ENCODE measurements around the gene RASA2. TPM values are rescaled to one million over a fixed set of nuclear protein-coding genes. Genes with fewer than 3 reads are reported as not detected.
"Not testable (repeated sequence)": the region's sequence is repeated elsewhere in the genome, so short reads cannot be mapped to it uniquely, and the experiment has no call there.

Gene RASA2
- total and polyA plus RNA-seq, 9 of the 15 experiments (the other 6 are each of a cell fraction or from before 2014, with no cell fraction given), result 2.0 to 12.8 (median 9.5) TPM

DNA sequence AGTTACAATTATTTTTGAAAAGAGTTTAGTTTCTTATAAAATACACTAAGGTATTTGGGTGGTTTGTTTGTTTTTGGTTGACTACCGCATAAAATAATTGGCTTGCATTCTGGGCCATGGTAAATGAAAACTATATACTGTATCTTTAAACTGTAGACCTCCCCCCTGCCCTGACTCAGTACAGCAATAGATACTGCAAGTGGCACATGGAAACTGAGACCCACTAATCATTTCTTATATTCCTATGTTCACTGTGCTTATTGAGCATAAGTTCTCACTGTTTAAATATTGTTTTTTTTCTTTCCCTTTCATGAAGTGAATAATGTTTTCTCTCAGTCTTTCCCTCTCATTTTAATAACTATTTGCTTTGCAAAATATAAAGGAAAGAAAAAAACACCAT lies 45.8 kb downstream of the RASA2 start:
- H3K36me3 ChIP-seq (ENCODE audit: control insufficient read depth, insufficient read depth, low read length), result peaks cover 25% of the 10 kb centered on the region
- ChIA-PET POLR2A (no interaction called here), CTCF (ENCODE audit: low intra/inter-chr PET ratio) (no interaction called here)
- TF ChIP-seq DPF2 (IDR thresholded peaks at IDR 0.05), result no peak
- no peak for TF ChIP-seq IFI16 (CRISPR knock-in tag; IDR thresholded peaks at IDR 0.05)
- TF ChIP-seq OTX1 (CRISPR knock-in tag; IDR thresholded peaks at IDR 0.05), result no peak
- no peak for TF ChIP-seq NCOA2 (IDR thresholded peaks at IDR 0.05; ENCODE audit: partially characterized antibody in 2 of 2)
- no peak for TF ChIP-seq KLF10 (CRISPR knock-in tag; IDR thresholded peaks at IDR 0.05)
- no peak for TF ChIP-seq MAFF (IDR thresholded peaks at IDR 0.05; ENCODE audit: low read length)
- TF ChIP-seq ZC3H4 (CRISPR knock-in tag; IDR thresholded peaks at IDR 0.05; ENCODE audit: borderline replicate concordance), result no peak
- no peaks in the 10 kb centered on the region for H3K27me3 ChIP-seq (ENCODE audit: control insufficient read depth in 2 of 2, insufficient read depth in 2 of 2, low read length in 2 of 2)
- no peak overlapping the region for H3K4me2 ChIP-seq (ENCODE audit: insufficient read depth, low read length)
- no peaks in the 10 kb centered on the region for H4K20me1 ChIP-seq (replicated peaks; ENCODE audit: control insufficient read depth, insufficient read depth, low read length)
- no peak overlapping the region for H3K27ac ChIP-seq (ENCODE audit: extremely low read depth, low read depth, low read length)
- FAIRE-seq, result no peak
- no peaks in the 10 kb centered on the region for H3K9me1 ChIP-seq (ENCODE audit: control insufficient read depth, insufficient read depth, low read length)
- intact Hi-C loops (cut with micrococcal nuclease), result no loop called here
- no peaks in the 10 kb centered on the region for H3K4me1 ChIP-seq (replicated peaks in 1 of 2; ENCODE audit: control insufficient read depth in 2 of 2, insufficient read depth in 2 of 2, low read length in 2 of 2)
- peaks cover 4% of the 10 kb centered on the region for H3K9me3 ChIP-seq (replicated peaks; ENCODE audit: control insufficient read depth, insufficient read depth, low read depth, low read length)
- no TSS peak for BruUV-seq (replicated peaks)
- H3K4me3 ChIP-seq, result no peak overlapping the region
- in situ Hi-C loops (cut with MboI), result no loop called here
- H3K79me2 ChIP-seq (ENCODE audit: control insufficient read depth, insufficient read depth, low read length), result no peaks in the 10 kb centered on the region
- no peak overlapping the region for H3K9ac ChIP-seq (ENCODE audit: insufficient read depth in 1 of 2, low read depth in 2 of 2, low read length in 2 of 2)
- no peak for ATAC-seq
- no peak for DNase-seq (ENCODE audit: extremely low read depth in 1 of 4, low spot score in 3 of 4)
- 94% methylated on average over 1 of the region's 1 CpG for WGBS (ENCODE audit: insufficient coverage, low coverage, missing lambda C conversion rate)
- H2AFZ ChIP-seq (ENCODE audit: low read depth, low read length), result no peak overlapping the region

DNA sequence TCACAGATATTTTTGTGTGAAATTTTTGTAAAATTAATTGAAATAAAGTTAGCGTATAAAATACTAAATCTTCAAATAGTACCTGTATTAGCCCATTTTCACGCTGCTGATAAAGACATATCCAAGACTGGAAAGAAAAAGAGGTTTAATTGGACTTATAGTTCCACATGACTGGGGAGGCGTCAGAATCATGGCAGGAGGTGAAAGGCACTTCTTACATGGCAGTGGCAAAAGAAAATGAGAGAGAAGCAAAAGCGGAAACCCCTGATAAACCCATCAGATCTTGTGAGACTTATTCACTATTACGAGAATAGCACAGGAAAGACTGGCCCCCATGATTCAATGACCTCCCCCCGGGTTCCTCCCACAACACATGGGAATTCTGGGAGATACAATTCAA lies 49.2 kb downstream of the RASA2 start:
- ATAC-seq; intact Hi-C loops (cut with micrococcal nuclease); in situ Hi-C loops (cut with MboI); H3K9me3 ChIP-seq (replicated peaks; ENCODE audit: control insufficient read depth, insufficient read depth, low read depth, low read length); BruUV-seq (replicated peaks); H3K9ac ChIP-seq (ENCODE audit: insufficient read depth in 1 of 2, low read depth in 2 of 2, low read length in 2 of 2); POLR2A ChIA-PET; H3K27ac ChIP-seq (ENCODE audit: extremely low read depth, low read depth, low read length); CTCF ChIA-PET (ENCODE audit: low intra/inter-chr PET ratio); FAIRE-seq; H3K79me2 ChIP-seq (ENCODE audit: control insufficient read depth, insufficient read depth, low read length); DNase-seq (ENCODE audit: extremely low read depth in 1 of 4, low spot score in 3 of 4); H3K9me1 ChIP-seq (ENCODE audit: control insufficient read depth, insufficient read depth, low read length); H3K4me1 ChIP-seq (replicated peaks in 1 of 2; ENCODE audit: control insufficient read depth in 2 of 2, insufficient read depth in 2 of 2, low read length in 2 of 2); H3K27me3 ChIP-seq (ENCODE audit: control insufficient read depth in 2 of 2, insufficient read depth in 2 of 2, low read length in 2 of 2); H2AFZ ChIP-seq (ENCODE audit: low read depth, low read length); H3K4me2 ChIP-seq (ENCODE audit: insufficient read depth, low read length); H3K4me3 ChIP-seq; H4K20me1 ChIP-seq (replicated peaks; ENCODE audit: control insufficient read depth, insufficient read depth, low read length): not testable (repeated sequence)
- 98% methylated on average over 6 of the region's 6 CpGs for WGBS (ENCODE audit: insufficient coverage, low coverage, missing lambda C conversion rate)
- peaks cover 24% of the 10 kb centered on the region for H3K36me3 ChIP-seq (ENCODE audit: control insufficient read depth, insufficient read depth, low read length)
- peak; percentile 62 for TF ChIP-seq ZFP36 (IDR thresholded peaks at IDR 0.05; ENCODE audit: low read depth, low read length, partially characterized antibody)
- TF ChIP-seq, protein P1, sequence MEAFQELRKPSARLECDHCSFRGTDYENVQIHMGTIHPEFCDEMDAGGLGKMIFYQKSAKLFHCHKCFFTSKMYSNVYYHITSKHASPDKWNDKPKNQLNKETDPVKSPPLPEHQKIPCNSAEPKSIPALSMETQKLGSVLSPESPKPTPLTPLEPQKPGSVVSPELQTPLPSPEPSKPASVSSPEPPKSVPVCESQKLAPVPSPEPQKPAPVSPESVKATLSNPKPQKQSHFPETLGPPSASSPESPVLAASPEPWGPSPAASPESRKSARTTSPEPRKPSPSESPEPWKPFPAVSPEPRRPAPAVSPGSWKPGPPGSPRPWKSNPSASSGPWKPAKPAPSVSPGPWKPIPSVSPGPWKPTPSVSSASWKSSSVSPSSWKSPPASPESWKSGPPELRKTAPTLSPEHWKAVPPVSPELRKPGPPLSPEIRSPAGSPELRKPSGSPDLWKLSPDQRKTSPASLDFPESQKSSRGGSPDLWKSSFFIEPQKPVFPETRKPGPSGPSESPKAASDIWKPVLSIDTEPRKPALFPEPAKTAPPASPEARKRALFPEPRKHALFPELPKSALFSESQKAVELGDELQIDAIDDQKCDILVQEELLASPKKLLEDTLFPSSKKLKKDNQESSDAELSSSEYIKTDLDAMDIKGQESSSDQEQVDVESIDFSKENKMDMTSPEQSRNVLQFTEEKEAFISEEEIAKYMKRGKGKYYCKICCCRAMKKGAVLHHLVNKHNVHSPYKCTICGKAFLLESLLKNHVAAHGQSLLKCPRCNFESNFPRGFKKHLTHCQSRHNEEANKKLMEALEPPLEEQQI (IDR thresholded peaks at IDR 0.05), result 0 out of 2 replicates have a peak, but pooled peaks have one; percentile 32

All from K562 (cell line).